HG02884 (cell line): Measurements from ENCODE around the gene GRIK1.

ENCODE experiments used
- ATAC-seq: cut with Tn5 transposase; IDR thresholded peaks from one replicate; pipeline ENCODE4 v1.9.1; 2021; ENCODE audit warnings: mild to moderate bottlenecking, moderate library complexity; ENCODE audit not compliant: unreplicated experiment

Gene GRIK1

DNA sequence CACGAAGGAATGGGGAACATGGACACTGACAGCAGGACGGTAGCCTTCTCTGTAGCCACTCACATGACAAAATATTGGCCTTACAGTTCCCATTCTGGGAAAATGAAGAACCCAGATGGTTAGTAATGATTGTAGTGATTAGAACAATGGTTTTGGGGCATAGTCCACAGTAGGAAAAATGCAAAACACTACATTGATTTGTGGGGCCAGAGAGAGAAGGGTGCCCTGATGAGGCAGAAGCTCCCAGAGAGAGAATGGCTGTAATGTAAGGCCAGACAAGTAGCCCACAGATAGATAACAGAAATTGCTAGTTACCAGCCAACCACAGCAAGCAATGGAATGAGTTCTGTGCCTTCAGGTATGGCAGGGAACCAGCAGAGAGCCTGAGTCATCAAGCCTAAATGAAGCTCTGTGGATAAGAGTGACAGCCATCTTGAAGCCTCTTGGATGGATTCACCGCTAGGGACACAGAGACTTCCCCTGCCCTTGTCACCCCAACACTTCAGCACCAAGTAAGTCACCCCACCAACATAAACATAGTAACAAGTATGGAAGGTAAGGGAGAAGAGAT is 435.0 kb downstream of the GRIK1 start:
- ATAC-seq: no peak

DNA sequence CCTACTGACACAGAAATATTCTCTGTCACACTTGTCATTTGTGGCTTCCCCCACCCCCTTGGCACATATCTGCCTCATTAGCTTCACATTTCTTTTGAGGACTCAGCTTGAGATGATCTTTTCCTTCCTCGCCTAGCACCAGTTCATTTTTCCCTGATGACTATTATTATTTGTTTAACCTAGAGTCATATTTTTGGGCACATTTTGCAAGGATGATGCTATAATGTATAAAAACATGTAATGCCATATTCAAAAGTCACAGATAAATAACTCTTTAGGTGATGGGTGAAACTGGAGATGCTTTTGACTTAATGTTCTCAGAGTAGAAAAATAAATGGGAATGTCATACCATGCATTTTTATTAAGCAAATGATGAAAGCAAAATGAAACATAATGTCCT is 438.3 kb downstream of the GRIK1 start:
- ATAC-seq: no peak

DNA sequence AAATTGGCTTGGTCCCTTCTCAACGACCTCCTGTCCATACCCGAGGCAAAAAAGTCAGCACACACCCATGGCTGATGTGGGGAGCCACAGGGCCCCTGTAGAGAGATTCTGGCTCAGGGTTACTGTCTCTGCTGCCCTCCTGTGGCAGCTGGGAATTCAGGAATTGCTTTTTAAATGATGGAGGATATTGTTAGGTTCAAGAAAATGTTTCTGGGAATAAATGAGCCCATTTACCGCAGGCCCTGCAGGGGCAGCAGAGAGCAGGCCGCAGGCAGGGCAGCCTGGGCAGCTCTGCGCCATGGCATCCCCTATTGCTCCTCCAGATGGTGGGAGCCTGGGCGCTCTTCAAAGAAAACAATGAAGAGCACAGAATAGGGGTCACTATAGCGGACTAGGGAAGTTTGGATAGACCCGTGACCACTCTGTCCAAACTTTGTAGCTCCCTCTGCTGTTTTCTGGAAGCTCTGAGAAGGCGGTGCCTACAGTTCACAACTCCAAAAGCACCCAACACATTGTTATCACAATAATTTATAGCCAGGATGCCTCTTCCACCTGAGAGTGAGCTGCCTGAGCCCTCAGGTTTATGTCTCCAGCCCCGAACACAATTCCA is 440.0 kb downstream of the GRIK1 start:
- no peak for ATAC-seq

DNA sequence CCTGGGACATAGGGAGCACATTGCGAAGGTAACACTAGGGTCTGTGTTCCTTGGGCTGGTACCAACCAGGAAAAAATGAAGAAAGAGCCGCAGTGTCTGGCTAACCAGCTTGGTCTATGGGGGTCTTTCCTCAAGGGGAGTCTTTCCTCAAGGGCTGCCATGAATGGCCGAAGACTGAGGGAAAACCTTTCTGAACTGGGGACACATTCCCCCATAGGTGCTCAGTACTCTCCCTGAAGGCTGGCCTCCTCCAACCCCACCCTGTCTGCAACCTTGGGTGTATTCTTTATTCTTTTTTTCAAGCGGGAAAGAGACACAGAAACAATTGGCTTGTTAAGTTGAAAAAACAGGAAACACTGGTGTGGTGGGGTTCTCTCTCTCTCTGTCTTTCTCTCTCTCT is 440.6 kb downstream of the GRIK1 start:
- ATAC-seq: no peak

DNA sequence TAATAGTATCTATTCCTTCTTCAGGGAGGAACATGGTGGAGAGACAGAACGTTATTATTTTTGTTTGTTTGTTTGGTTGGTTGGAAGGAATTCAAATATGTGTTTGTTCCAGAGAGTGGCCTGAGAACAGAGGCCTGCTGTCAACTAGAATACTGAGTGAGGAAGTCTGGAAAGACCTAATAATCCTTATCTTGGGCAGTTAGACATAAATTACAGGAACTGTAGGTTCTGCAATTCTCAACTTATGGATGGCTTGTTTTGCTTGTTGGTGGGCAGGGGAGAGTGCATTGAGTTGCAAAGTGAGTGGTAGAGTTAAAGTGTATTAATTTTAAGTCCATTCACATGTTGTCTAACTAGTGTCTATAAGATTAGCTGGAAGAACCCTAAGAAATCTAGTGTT is 443.5 kb downstream of the GRIK1 start:
- no peak for ATAC-seq

DNA sequence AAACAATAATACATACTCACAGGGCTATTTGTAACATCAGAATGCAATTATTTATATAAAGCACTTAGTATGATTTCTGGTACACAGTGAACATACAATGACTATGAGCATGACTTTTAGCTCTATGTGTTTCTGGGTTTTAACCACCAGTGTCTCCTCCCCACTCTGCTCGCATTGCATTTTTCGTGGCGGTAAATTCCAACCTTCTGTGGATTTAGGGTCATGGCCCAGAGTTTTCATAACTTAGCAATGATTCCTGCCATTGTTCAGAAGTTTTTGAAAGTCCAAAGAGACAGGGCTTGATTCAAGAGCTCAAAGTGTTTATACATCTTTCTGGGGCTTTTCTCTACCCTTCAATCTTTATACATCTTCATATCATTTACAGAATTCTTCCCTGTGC is 449.8 kb downstream of the GRIK1 start:
- ATAC-seq: no peak

DNA sequence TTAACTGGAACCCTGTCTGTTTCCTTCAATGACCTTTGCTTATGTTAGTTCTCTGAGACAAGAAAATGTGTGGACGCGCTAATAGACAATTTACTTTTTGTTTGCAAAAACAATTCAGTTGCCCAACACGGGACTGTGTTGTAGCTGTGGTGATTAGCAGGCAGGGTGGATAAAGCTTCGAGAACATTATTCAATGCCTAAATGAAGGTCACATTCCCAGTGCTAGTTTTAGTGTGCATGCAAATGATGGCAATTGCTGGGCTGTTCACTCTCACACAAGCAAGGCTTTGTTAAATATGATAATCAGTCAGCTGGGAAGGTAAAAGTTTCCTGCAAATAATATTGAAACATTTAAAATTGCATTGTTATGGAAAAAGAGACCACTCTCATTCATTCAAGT is 452.6 kb downstream of the GRIK1 start:
- no peak for ATAC-seq
